Natural killer cell (primary cell): ENCODE measurements around the gene LBH. TPM values are rescaled to one million over a fixed set of nuclear protein-coding genes. Genes with fewer than 3 reads are reported as not detected.

Source experiments
- ATAC-seq, 3 donors: fragments of 150-1000 bp in 2 of 3; fragments of 200-7000 bp in 1 of 3; cut with Tn5 transposase; 1 replicate in 1 of 3; 2 replicates in 2 of 3; pipeline ENCODE4 v1.10.0; 2021; ENCODE audit warnings: mild to moderate bottlenecking in 2 of 3, moderate library complexity in 2 of 3
- DNase-seq, 2 donors: peaks; one replicate each; pipeline versions ENCODE4 v3.0.0 to v3.0.0-alpha.2; 2013 to 2021; ENCODE audit warnings: mixed read lengths in 1 of 2
- H3K27ac ChIP-seq: one replicate; pipeline ENCODE4 v1.5.1; 2013; ENCODE audit warnings: mild to moderate bottlenecking, low read length
- H3K27me3 ChIP-seq: one replicate; pipeline ENCODE4 v1.6.1; 2013; ENCODE audit warnings: low read length; ENCODE audit not compliant: control insufficient read depth, insufficient read depth
- H3K36me3 ChIP-seq: one replicate; pipeline ENCODE4 v1.6.1; 2013; ENCODE audit warnings: low read length; ENCODE audit not compliant: control insufficient read depth, insufficient read depth
- H3K4me1 ChIP-seq: one replicate; pipeline ENCODE4 v1.6.1; 2013; ENCODE audit warnings: low read length; ENCODE audit not compliant: control insufficient read depth, insufficient read depth
- H3K4me3 ChIP-seq: one replicate; pipeline ENCODE4 v1.5.1; 2013; ENCODE audit warnings: low read length
- H3K9me3 ChIP-seq: one replicate; pipeline ENCODE4 v1.6.1; 2013; ENCODE audit warnings: low read length; ENCODE audit not compliant: control insufficient read depth, insufficient read depth
- H3K27ac Mint-ChIP-seq, 2 donors: one replicate each; pipeline ENCODE4 v1.8.0; 2022; ENCODE audit warnings: mild to moderate bottlenecking in 2 of 2, mixed read lengths in 2 of 2, moderate library complexity in 1 of 2
- H3K27me3 Mint-ChIP-seq, 2 donors: one replicate each; pipeline ENCODE4 v1.8.0; 2022; ENCODE audit warnings: low read depth in 2 of 2, mixed read lengths in 2 of 2
- H3K36me3 Mint-ChIP-seq: one replicate; pipeline ENCODE4 v1.8.0; 2022; ENCODE audit warnings: mixed read lengths
- H3K4me1 Mint-ChIP-seq, 2 donors: one replicate each; pipeline ENCODE4 v1.8.0; 2022; ENCODE audit warnings: mixed read lengths in 2 of 2
- H3K4me3 Mint-ChIP-seq: one replicate; pipeline ENCODE4 v1.8.0; 2022; ENCODE audit warnings: mild to moderate bottlenecking, moderate library complexity, mixed read lengths
- H3K9me3 Mint-ChIP-seq, 2 donors: one replicate each; pipeline ENCODE4 v1.8.0; 2022; ENCODE audit warnings: mixed read lengths in 2 of 2
- WGBS: methylation state at CpG from one replicate; pipeline ENCODE4 v1.1.7; 2013; ENCODE audit warnings: missing lambda C conversion rate; ENCODE audit not compliant: insufficient coverage; 5-methylcytosine and 5-hydroxymethylcytosine counted together
- intact Hi-C: fragments of 100-400 bp; cut with micrococcal nuclease; formaldehyde crosslinking; loops from one replicate; pipeline ENCODE4 v1.14.2; 2022
- total RNA-seq, 4 donors: library from RNA; stranded (reverse); fragments of 120-200 nt in 1 of 4; gene quantifications; one replicate each; pipeline versions ENCODE4 v1.2.3 to v1.2.4, GENCODE V29; 2013 to 2022
- TF ChIP-seq, protein P1 (sequence below): fragments of 200-600 bp; IDR thresholded peaks from one replicate; pipeline ENCODE4 v1.8.0; 2022; ENCODE audit warnings: antibody characterized with exemption

Gene LBH
- total RNA-seq, 3 donors from 2014 or later (not counting 1 experiment from before 2014, with no cell fraction given): 157 to 197 (median 158) TPM

GRCh38 chr2:30237966-30238800 lies 6.8 kb downstream of the LBH start:
- H3K27ac ChIP-seq: peak overlapping the region; percentile 16
- Mint-ChIP-seq H3K9me3 (no peaks in the 10 kb centered on the region), H3K4me3 (peak overlapping the region; percentile 36), H3K27ac (peak overlapping the region; percentile 85 to 93), H3K36me3 (peaks cover 16% of the 10 kb centered on the region), H3K4me1 (peaks cover 81 to 90% of the 10 kb centered on the region in 2 donors), H3K27me3 (no peaks in the 10 kb centered on the region)
- H3K36me3 ChIP-seq: peaks cover 63% of the 10 kb centered on the region
- peaks cover 75% of the 10 kb centered on the region for H3K4me1 ChIP-seq
- no peak for DNase-seq
- no peaks in the 10 kb centered on the region for H3K9me3 ChIP-seq
- intact Hi-C loops: loop anchor here (2.0 kb wide), 1 partner anchor 13 kb away; no protein-coding TSS in a partner anchor
- ATAC-seq: no peak
- TF ChIP-seq, protein P1, sequence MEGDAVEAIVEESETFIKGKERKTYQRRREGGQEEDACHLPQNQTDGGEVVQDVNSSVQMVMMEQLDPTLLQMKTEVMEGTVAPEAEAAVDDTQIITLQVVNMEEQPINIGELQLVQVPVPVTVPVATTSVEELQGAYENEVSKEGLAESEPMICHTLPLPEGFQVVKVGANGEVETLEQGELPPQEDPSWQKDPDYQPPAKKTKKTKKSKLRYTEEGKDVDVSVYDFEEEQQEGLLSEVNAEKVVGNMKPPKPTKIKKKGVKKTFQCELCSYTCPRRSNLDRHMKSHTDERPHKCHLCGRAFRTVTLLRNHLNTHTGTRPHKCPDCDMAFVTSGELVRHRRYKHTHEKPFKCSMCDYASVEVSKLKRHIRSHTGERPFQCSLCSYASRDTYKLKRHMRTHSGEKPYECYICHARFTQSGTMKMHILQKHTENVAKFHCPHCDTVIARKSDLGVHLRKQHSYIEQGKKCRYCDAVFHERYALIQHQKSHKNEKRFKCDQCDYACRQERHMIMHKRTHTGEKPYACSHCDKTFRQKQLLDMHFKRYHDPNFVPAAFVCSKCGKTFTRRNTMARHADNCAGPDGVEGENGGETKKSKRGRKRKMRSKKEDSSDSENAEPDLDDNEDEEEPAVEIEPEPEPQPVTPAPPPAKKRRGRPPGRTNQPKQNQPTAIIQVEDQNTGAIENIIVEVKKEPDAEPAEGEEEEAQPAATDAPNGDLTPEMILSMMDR: no peak
- H3K4me3 ChIP-seq: no peak overlapping the region
- 81% methylated on average over 12 of the region's 13 CpGs for WGBS
- H3K27me3 ChIP-seq: no peaks in the 10 kb centered on the region

DNA sequence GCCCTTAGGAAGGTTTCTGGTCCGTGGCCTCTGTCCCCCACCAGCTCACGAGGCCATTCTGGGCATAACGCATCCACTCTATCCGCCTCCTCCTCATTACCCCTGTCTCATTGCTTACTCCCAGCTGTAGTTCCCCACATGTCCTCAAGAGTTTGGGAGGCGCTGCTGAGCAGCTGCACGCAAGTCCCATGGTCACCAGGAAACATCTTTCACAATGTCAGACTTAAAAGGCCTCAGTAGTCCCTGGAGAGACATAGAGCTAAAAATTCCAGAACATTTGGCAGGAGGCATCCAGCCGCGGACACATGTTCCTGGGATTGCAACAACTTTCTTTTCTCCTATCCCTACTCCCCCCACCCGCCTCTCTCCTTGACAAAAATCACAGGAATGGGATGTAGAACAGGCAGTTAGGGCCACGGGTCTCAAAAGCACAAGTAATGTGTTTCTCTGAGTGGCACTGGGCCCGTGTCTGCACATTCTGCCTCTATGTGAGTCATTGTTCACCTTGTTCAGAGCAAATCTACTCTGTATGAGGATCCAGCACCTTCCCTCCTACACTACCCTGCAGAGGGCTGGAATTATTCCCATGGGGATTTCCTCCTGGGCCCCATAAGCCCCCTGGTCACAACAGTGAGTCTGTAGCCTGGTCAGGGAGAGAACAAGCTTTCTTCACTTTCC lies 8.1 kb downstream of the LBH start:
- ATAC-seq: peak; percentile 74 to 83 (median 81)
- Histone ChIP-seq H3K4me3 (no peak overlapping the region), H3K27me3 (no peaks in the 10 kb centered on the region), H3K27ac (no peak overlapping the region), H3K9me3 (no peaks in the 10 kb centered on the region), H3K4me1 (peaks cover 75% of the 10 kb centered on the region), H3K36me3 (peaks cover 70% of the 10 kb centered on the region)
- H3K27me3 Mint-ChIP-seq: no peaks in the 10 kb centered on the region
- peak overlapping the region; percentile 71 for H3K4me3 Mint-ChIP-seq
- intact Hi-C loops: loop anchor here (2.0 kb wide), 1 partner anchor 15 kb away; no protein-coding TSS in a partner anchor
- TF ChIP-seq, protein P1: peak; percentile 73
- DNase-seq: peak; percentile 64 to 93
- no peaks in the 10 kb centered on the region for H3K9me3 Mint-ChIP-seq
- H3K4me1 Mint-ChIP-seq: peaks cover 80 to 89% of the 10 kb centered on the region in 2 donors
- peak overlapping the region; percentile 85 to 93 for H3K27ac Mint-ChIP-seq
- 77% methylated on average over 11 of the region's 11 CpGs for WGBS
- peaks cover 16% of the 10 kb centered on the region for H3K36me3 Mint-ChIP-seq

GRCh38 chr2:30239986-30240752 lies 8.8 kb downstream of the LBH start:
- peak in 1 of 2 donors; percentile 7 for DNase-seq
- peaks cover 16% of the 10 kb centered on the region for H3K36me3 Mint-ChIP-seq
- H3K4me3 Mint-ChIP-seq: peak overlapping the region; percentile 33
- peaks cover 70% of the 10 kb centered on the region for H3K4me1 ChIP-seq
- H3K27ac Mint-ChIP-seq: peak overlapping the region; percentile 85 to 93
- ATAC-seq: no peak
- no peaks in the 10 kb centered on the region for H3K27me3 Mint-ChIP-seq
- no peaks in the 10 kb centered on the region for H3K9me3 ChIP-seq
- H3K4me1 Mint-ChIP-seq: peaks cover 75 to 84% of the 10 kb centered on the region in 2 donors
- no peaks in the 10 kb centered on the region for H3K27me3 ChIP-seq
- no peak overlapping the region for H3K4me3 ChIP-seq
- intact Hi-C loops: loop anchor here (2.0 kb wide), 1 partner anchor 15 kb away; no protein-coding TSS in a partner anchor
- TF ChIP-seq, protein P1: no peak
- no peaks in the 10 kb centered on the region for H3K9me3 Mint-ChIP-seq
- no peak overlapping the region for H3K27ac ChIP-seq
- whole genome bisulfite sequencing: 85% methylated on average over 12 of the region's 12 CpGs
- H3K36me3 ChIP-seq: peaks cover 65% of the 10 kb centered on the region
